GM19043 (cell line): ENCODE measurements around the gene ZNF280B.
"Not testable (repeated sequence)": the region's sequence is repeated elsewhere in the genome, so short reads cannot be mapped to it uniquely, and the experiment has no call there.

ENCODE experiments used
- ATAC-seq: cut with Tn5 transposase; IDR thresholded peaks from one replicate; pipeline ENCODE4 v1.9.1; 2021; ENCODE audit warnings: low read depth; ENCODE audit not compliant: unreplicated experiment

The ZNF280B gene

GRCh38 chr22:22441626-22442025 lies 66.9 kb downstream of the ZNF280B start:
- not testable (repeated sequence) for ATAC-seq

DNA sequence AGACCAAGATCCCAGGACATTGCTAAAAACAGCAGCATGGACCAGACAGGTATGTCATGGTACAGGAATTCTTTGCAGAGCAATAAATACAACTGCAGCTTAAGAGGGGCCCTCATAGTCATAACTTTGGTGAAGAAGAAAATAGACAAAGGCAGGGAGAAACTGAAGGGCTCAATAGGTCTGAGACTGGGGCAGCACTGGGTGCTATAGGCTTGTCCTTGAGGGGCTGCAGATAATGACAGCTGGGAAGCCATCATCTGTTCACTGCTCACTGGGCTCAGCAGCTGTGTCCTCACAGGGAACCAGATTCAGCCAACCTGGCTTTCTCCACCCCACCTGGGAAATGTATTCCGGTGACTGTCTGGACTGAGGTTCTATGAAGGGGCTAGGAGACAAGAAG lies 68.4 kb downstream of the ZNF280B start:
- ATAC-seq = no peak
